GM10847 (cell line): ENCODE data around the gene HES3.

Experiments
- POLR2A ChIP-seq: IDR thresholded peaks from 2 replicates; pipeline ENCODE4 v1.6.1; 2011; ENCODE audit not compliant: insufficient read length; ENCODE audit errors: extremely low read depth

Gene HES3

GRCh38 chr1:6210591-6211355, 33.2 kb upstream of the HES3 start:
- TF ChIP-seq POLR2A: no peak

DNA sequence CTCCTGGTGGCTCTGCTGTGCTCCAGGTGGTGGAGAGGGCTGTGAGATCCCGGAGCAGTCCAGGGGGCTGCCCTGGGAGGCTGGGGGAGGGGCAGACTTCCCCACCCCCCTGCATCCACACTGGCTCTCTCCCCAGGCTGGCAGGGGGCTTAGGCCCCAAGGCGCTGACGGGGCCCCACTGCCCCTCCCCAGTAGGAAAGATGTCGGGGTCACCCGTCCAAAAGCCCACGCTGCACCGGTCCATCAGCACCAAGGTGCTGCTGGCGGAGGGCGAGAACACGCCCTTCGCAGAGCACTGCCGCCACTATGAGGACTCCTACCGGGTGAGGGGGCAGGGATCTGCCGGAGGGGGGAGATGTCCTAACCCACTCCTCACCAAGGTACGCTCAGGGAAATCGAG, 32.2 kb upstream of the HES3 start:
- no peak for TF ChIP-seq POLR2A

GRCh38 chr1:6212193-6212959, 31.6 kb upstream of the HES3 start:
- no peak for TF ChIP-seq POLR2A

DNA sequence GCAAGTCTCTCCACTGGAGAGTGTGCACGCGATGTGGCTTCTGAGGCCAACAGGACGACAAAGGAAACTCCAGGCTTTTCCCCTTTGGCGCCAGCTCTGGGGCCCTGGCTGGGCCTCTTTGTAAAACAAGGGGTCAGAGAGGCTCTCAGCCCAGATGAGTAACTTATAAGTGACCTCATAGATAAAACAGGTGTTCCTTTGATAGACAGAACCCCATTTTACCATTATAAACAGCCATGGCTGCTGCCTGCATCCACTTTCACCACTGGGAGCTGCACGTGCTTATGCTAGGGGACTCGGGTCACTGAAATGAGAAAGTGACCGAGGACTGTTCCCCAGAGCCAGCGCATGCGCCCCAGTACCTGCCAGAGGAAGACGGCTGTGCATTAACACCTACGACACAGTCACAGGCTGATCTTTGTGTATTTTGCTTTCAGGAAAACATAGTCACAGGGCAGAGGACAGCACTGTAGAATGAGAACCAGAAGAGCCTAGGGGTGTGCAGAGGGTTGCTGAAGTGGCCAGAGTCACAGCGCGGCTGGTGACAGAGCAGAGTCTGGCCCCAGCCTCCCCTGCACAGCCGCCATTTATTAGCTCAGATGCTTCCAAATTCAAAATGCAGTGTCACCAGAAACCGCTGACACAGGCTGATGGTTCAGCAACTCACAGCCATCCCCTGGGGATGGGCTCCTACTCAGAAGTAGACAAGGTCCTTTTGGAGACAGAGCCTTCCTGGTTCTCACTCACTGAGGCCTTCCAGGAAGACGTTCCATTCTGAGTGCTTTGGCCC, 25.4 kb upstream of the HES3 start:
- TF ChIP-seq POLR2A: no peak

DNA sequence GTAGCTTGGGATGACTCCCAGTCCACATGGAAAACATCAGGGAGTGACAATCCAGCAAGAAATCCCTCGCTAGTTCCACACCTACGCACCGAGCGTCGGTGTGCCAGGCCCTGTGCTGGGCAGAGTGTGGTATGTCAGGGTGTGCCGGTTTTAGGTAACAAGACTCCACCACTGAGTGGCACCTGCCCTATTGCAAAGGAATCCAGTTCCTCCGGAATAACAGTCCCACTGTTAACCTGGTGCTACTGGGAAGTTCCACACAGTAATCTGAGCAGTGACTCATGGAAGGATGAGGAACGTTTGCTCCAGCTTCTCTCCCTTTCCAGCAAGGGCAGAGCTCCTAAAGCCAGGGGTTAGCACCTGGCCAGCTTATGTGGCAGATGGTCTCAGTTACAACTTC, 23.7 kb upstream of the HES3 start:
- TF ChIP-seq POLR2A: no peak

- no peak for TF ChIP-seq POLR2A
Measured at GRCh38 chr1:6221210-6221784, 22.7 kb upstream of the HES3 start.

DNA sequence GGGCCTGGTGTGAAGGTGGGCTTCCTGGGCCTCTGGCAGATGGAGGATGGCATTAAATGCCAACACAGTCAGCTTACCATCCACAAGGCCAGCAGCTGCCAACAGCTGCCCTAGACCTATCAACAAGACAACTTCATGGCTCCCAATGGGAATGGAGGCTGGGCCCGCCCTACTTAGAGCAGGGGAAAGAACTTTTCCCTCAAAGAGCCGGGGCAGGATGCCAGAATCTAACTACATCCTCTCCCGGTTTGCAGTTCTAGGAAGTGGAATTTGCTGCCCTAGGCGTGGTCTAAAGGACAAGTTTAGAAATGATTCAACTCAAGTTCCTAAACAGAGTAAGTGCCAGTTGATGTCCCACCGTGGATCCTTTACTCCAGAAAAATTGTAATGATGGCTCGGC, 21.3 kb upstream of the HES3 start:
- no peak for TF ChIP-seq POLR2A

DNA sequence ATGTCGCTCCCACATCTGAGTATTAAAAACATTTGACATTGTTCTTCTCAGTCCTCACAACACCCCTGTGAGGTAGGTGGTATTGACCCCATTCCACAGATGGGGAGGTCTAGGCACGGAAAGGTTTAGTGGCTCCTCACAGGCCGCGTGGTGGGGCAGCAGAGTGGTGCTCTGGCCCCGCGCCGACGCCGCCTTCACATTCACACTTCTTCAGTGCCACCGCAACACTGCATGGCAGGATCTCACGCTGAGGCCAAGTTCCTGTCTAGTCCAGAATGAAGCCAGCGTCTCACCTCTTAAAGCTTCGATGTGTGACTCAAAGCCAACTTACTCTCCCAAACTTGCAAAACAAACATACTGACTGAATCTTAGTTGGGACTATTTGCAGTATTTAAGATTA, 20.4 kb upstream of the HES3 start:
- no peak for TF ChIP-seq POLR2A

DNA sequence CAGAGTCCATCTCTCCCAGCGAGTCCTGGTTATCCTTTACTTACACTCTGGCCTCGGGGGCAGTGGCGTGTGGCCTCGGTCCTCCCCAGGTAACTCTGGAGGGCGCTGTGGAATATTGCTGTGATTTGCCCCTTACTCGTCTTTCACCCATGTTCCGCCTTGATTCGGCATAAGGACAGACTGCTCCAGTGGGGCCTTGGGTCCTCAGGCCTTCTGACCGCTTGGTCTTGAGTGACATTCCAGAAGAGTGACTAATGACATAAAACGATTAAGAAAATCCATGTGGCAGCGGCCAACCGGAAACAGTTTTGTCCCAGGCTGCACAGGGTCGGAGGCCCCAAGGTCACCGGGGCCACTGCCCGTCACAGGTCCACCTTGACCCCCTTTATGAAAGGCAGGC, 19.3 kb upstream of the HES3 start:
- TF ChIP-seq POLR2A: no peak

- TF ChIP-seq POLR2A: no peak
Measured at GRCh38 chr1:6225651-6226050, 18.3 kb upstream of the HES3 start.

DNA sequence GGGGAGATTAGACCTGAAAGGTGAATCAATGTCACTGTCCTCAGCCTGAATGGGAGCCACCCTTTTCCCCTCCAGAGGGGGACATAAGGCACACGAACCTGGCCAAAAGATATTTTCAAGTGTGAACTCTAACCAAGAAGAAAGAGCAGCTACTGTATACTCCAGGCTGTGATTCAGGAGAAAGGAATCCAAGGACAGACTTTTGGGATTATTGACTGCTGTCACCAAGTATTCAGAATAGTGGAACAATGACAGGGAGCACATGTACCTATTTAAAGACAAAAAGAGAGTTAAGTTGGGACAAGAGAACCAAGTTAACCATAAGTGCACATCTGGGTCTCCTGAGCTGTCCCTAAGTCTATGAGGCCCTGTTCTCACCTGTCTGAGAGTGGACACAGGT, 10.6 kb upstream of the HES3 start:
- TF ChIP-seq POLR2A: no peak

DNA sequence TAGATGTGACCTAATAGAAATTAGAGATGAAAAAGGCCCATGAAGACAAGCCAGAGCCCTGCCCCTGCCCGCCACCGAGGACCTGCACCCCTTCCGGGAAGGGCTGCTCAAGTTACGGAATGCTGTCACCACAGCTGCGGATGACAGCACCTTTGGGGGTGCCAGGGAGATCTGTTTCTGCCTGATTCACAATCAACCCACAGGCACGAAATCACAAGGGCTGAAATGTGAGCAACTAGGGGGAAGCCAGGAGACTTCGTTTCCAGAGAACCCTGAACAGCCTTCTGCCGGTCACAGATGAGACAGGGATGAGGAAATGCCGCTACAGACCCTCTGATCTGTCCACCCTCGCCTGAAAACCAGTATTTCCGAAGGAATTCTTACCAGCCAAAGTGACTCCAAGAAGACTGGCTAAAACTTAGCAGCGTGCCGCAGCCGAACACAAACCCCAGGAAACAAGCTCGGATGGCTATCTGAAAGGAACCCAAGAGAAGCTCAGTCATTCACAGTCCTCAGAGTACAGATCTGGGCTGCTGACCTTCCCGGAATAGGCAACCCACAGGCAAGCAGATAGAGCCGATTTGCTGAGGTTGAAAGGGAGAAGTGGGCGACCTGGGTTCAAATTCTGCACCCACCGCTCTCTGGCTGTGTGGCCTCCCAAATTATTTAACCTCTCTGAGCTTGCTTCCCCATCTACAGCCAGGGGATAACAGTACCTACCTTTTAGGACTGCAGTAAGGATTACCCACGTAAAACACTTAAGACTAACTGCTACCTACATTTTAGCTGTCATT, 9.3 kb upstream of the HES3 start:
- TF ChIP-seq POLR2A: no peak

GRCh38 chr1:6235296-6235677, 8.7 kb upstream of the HES3 start:
- TF ChIP-seq POLR2A: no peak

GRCh38 chr1:6237093-6237492, 6.9 kb upstream of the HES3 start:
- no peak for TF ChIP-seq POLR2A

GRCh38 chr1:6239213-6239752, 4.7 kb upstream of the HES3 start:
- TF ChIP-seq POLR2A: no peak
